T-helper 22 cell (primary cell): ENCODE data around the gene SHFL.

Experiments used
- DNase-seq: peaks from one replicate; pipeline ENCODE4 v3.0.0-alpha.2; 2020; ENCODE audit warnings: low read depth

The SHFL gene

DNA sequence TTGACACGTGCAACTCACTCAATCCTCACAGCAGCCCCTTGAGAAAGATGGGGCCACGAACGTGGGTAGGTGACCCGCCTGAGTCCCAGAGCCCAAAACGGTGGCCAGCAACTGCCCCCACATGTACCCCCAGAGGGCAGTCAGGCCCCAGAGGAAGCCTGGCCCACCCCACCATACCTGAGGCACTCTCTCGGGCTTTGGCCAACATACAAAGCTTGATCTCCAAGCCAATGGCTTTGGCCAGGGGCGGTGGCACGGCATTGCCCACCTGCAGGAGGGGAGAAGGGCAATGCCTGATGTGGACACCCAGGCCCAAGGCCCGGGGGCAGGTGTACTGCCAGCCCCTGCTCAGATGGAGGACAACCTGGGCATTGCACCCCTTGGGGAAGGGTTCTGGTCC lies 47.9 kb downstream of the SHFL start:
- no peak for DNase-seq

DNA sequence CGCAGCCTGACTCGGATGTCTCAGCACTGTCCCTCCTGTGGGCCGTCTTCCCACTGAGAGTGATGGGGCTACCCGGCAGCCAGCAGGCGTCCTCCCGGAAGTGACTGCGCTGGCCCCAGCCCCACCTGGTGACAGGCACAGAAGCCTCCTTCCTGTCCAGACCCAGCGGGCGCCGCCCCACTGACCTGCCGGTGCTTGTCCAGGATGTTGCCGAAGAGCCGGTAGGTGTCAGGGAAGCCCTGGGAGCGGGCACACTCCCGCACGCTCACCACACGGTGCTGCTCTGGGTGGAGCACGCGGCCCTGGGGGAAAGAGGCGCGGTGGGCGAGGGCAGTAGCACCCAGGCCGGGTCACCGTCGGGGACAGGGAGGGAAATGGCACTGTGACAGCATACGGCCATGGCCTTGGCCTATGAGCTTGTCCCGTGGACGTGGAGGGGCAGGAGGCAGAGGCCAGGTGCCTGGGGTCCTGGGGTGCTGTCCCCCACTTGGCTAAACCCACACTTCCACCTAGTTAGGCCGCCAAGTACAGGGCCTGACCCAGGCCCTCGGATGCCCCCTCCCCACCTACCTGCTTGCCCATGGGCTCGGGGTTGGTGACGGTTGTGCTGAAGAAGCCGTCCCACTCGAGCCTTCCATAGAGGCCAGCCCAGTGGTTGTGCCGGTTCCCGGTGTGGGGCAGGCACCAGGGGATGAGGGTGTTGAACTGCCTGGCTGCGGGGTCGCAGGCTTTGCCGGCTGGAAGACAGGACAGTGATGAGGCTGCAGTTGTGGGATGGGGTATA lies 49.6 kb downstream of the SHFL start:
- no peak for DNase-seq

GRCh38 chr19:10136936-10137335 lies 50.8 kb downstream of the SHFL start:
- DNase-seq, result no peak

- DNase-seq, result no peak
Observed at GRCh38 chr19:10137751-10138682, 51.9 kb downstream of the SHFL start.

DNA sequence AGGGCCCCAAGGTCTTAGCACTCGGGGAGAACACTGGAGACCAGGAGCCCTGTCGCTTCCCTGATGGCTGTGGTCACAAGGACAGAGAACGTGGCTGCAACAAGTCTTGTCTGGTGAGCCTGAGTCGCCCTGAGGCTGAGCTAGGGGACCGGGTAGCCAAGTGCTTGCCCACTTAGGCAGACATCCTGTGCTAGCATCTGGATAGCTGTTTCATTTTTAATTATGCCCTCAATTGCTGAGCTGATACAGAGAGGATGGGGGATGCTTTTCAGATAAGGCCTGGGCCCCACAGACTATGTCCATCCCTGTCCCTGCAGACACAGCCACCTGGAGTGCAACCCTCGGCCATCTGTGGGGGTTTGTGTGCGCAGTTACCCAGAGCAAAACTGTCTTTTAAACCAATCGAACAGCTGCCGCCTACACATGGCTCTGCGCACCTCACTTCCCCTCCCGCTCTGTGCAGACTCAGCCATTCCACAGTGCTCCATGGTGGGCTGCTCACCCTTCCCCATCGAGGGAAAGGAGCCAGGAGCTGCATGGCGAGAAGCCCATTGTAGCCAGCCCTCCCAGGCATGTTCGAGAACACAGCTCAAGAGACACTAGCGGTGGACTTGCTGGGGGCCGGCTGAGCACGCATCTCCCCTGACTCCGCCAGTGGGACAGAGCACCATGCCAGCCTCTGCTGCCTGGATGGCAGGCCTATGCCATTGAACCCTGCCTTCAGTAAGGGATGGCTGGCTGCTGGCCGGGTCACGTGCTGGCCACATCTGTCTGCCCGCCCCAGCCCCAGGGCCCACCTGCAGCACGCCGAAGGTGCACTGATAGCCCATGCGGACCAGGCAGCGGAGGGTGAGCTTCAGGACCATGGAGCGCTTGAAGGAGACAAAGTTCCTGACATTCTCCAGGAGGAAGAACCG lies 53.0 kb downstream of the SHFL start:
- no peak for DNase-seq

DNA sequence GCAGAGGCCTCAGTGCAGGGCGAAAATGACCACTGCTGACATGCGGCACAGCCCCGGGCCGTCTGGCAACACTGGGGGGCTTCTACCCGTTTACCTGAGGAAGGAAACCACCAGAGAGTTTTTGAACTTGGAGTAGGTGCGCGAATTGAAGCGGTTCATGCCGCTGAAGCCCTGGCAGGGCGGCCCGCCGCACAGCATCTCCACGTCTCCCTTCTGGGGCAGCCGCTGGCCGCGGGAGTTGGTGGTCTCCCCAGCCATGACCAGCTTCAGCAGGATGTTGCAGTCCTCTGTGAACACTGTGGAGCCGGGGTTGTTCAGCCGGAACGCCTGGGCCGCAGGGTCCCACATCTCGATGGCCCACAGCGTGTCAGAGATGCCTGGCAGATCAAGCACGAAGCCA lies 53.8 kb downstream of the SHFL start:
- no peak for DNase-seq

GRCh38 chr19:10141479-10141878 lies 55.4 kb downstream of the SHFL start:
- DNase-seq, result no peak

DNA sequence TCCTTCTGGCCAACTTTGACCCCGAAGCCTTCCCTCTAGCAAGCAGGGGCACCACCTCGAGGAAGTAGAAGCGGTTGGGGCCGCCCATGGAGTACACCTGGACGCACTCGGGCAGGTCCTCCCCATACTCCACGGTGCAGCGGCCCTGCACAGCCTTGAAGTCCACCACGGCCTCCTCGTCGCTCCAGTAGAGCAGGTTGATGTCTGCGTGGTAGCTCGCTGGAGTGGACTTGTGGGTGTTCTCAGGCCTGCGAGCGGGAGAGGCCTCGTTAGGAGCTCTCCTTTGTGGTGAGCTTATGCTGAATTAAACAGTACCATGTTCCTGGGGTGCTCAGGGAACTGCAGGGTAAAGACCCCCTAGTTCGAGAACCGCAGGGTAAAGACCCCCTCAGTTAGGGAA lies 55.9 kb downstream of the SHFL start:
- no peak for DNase-seq
